ENCODE data around the gene REV3L.

The REV3L gene

DNA sequence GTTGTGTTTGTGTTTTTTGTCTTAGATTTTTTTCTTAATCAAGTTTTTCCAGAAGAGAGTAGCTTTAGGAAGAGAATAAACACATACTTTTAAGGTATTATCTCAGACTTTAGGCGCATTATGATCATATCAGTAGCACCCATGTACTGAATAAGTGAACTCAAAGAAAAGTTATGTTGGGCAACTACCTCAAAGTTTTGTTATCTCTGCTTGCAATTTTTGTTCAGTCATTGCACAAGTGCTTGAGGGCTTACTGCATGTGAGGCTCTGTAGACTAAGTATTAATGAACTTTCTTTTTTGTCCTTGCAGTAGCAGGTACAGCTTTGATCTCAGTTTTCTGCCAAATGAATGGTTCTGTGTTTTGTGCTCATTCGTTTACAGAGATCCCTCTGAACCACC is 206.7 kb downstream of the REV3L start:
- TF ChIP-seq, protein P1, sequence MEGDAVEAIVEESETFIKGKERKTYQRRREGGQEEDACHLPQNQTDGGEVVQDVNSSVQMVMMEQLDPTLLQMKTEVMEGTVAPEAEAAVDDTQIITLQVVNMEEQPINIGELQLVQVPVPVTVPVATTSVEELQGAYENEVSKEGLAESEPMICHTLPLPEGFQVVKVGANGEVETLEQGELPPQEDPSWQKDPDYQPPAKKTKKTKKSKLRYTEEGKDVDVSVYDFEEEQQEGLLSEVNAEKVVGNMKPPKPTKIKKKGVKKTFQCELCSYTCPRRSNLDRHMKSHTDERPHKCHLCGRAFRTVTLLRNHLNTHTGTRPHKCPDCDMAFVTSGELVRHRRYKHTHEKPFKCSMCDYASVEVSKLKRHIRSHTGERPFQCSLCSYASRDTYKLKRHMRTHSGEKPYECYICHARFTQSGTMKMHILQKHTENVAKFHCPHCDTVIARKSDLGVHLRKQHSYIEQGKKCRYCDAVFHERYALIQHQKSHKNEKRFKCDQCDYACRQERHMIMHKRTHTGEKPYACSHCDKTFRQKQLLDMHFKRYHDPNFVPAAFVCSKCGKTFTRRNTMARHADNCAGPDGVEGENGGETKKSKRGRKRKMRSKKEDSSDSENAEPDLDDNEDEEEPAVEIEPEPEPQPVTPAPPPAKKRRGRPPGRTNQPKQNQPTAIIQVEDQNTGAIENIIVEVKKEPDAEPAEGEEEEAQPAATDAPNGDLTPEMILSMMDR (IDR thresholded peaks at IDR 0.05; ENCODE audit: unreplicated experiment in 3 of 3), result no peak
- Mint-ChIP-seq H3K4me3 (no peak overlapping the region), H3K36me3 (ENCODE audit: low read depth) (peaks cover 91% of the 10 kb centered on the region), H3K4me1 (peaks cover 8% of the 10 kb centered on the region), H3K27ac (no peak overlapping the region), H3K9me3 (peaks cover 57% of the 10 kb centered on the region), H3K27me3 (ENCODE audit: low read depth) (no peaks in the 10 kb centered on the region)

DNA sequence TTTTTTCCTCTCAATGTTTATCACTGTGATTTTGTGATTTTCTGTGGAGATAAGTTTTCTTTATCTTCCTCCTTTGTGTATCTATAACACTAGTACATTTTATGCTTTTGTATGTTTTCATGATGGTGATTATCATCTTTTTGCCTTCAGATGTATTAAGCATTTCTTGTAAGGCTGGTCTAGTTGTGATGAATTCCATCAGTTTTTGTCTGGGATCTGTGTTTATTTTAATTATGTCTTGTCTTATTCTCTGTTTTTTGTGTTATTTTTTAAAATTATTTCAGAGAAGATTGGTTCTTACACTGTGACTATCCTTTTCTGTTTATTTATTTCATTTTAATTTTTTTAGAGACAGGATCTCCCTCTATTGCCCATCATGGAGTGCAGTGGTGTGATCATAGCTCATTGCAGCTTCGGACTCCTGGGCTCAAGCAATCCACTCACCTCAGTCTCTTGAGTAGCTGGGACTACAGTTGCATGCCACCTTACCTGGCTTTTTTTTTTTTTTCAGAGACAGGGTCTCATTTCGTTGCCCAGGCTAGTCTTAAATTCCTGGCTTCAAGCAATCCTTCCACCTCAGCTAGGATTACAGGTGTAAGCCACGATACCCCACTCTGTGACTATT is 208.3 kb downstream of the REV3L start:
- Mint-ChIP-seq H3K4me1 (no peaks in the 10 kb centered on the region), H3K27me3 (ENCODE audit: low read depth) (no peaks in the 10 kb centered on the region), H3K36me3 (ENCODE audit: low read depth) (peaks cover 81% of the 10 kb centered on the region), H3K27ac (no peak overlapping the region), H3K9me3 (peaks cover 51% of the 10 kb centered on the region), H3K4me3 (no peak overlapping the region)
- TF ChIP-seq, protein P1 (IDR thresholded peaks at IDR 0.05; ENCODE audit: unreplicated experiment in 3 of 3), result no peak

DNA sequence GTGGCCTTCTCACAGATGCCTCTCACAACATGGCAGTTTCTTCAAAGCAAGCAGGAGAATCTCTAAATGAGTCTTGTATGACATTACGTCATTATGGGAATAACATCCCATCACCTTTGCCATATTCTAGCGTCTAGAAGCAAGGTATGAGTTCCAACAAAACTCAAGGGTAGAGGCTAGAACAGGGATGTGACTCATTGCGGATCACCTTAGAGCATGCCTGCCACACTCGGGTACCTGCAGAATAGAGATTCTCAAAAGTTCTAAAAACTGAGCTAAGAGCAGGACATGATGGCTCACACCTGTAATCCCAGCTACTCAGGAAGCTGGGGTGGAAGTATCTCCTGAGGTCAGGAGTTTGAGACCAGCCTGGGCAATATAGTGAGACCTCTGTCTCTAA is 212.9 kb downstream of the REV3L start:
- TF ChIP-seq, protein P1 (IDR thresholded peaks at IDR 0.05; ENCODE audit: unreplicated experiment in 3 of 3), result no peak
- peaks cover 24% of the 10 kb centered on the region for H3K9me3 Mint-ChIP-seq
- no peak overlapping the region for H3K27ac Mint-ChIP-seq
- H3K4me3 Mint-ChIP-seq, result no peak overlapping the region
- H3K4me1 Mint-ChIP-seq, result no peaks in the 10 kb centered on the region
- H3K27me3 Mint-ChIP-seq (ENCODE audit: low read depth), result no peaks in the 10 kb centered on the region
- peaks cover 82% of the 10 kb centered on the region for H3K36me3 Mint-ChIP-seq (ENCODE audit: low read depth)

DNA sequence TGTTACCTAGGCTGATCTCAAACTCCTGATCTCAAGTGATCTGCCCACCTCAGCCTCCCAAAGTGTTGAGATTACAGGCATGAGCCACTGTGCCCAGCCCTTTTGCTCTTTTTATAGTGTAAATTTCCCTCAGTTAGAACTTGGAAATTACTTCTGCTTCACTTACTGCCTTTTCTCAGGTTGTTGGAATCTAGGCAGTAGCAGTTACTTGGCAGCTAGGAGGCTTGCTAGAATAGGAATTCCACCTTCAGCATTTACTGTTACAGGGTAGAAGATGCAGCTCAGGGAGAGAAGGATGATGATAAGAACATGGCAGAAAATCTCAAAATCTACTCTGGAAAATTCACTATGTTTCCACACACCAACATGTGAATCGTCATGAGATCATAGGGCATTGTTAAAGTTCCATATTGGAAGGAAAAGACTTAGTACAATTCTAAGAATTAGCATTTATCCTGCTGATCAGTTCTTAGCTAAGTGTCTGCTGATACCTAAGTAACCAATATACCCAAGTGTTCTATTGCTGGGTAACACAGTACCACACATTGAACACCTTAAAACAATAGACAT is 213.5 kb downstream of the REV3L start:
- Mint-ChIP-seq H3K4me1 (no peaks in the 10 kb centered on the region), H3K9me3 (peaks cover 18% of the 10 kb centered on the region), H3K36me3 (ENCODE audit: low read depth) (peaks cover 77% of the 10 kb centered on the region), H3K27ac (no peak overlapping the region), H3K4me3 (no peak overlapping the region), H3K27me3 (ENCODE audit: low read depth) (no peaks in the 10 kb centered on the region)
- TF ChIP-seq, protein P1 (IDR thresholded peaks at IDR 0.05; ENCODE audit: unreplicated experiment in 3 of 3), result no peak

DNA sequence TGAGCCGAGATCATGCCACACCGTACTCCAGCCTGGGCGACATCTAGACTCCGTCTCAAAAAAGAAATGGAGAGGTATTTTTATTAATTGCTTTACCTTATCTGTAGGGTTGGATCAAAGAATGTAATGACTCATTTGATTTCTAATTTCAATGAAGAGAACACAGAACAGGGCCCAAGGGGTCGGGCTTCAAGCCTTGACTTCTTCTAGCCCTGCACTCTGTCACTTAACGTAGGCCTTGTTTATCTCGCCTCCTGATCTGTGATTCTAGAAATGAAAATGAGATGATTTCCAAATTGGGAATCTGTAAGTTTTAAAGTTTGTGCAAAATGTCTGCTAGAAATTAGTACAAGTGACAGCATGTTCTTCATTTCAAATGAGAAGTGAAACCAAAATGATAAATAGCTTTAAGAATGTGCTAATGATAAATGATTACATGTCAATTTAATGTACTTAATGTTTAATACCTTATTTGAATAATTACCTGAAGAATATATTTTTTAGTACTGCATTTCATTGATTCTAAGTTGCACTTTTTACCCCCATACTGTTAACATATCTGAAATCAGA is 215.2 kb downstream of the REV3L start:
- TF ChIP-seq, protein P1 (IDR thresholded peaks at IDR 0.05; ENCODE audit: unreplicated experiment in 3 of 3), result no peak
- Mint-ChIP-seq H3K36me3 (ENCODE audit: low read depth) (peaks cover 70% of the 10 kb centered on the region), H3K9me3 (peaks cover 4% of the 10 kb centered on the region), H3K27me3 (ENCODE audit: low read depth) (no peaks in the 10 kb centered on the region), H3K4me3 (no peak overlapping the region), H3K4me1 (no peaks in the 10 kb centered on the region), H3K27ac (no peak overlapping the region)

DNA sequence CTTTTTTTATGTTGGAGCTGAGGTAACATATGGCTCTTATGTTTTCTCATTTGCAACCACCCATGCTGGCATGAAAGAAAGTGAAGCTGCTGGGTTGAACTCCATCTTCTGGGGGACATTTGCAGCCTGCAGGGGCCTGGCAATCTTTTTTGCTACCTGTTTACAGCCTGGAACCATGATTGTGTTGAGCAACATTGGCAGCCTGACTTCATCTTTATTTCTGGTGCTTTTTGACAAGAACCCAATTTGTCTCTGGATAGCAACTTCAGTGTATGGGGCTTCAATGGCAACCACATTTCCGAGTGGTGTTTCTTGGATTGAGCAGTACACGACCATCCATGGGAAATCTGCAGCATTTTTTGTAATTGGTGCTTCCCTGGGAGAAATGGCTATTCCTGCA is 216.7 kb downstream of the REV3L start:
- peaks cover 65% of the 10 kb centered on the region for H3K36me3 Mint-ChIP-seq (ENCODE audit: low read depth)

More for the DNA sequence above, 216.7 kb downstream of the REV3L start:
- TF ChIP-seq, protein P1 (IDR thresholded peaks at IDR 0.05; ENCODE audit: unreplicated experiment in 3 of 3), result no peak
- peaks cover 2% of the 10 kb centered on the region for H3K9me3 Mint-ChIP-seq
- no peaks in the 10 kb centered on the region for H3K27me3 Mint-ChIP-seq (ENCODE audit: low read depth)
- no peak overlapping the region for H3K4me3 Mint-ChIP-seq
- H3K4me1 Mint-ChIP-seq, result no peaks in the 10 kb centered on the region
- H3K27ac Mint-ChIP-seq, result no peak overlapping the region
